COLO668 (cell line): Measurements from ENCODE around the gene CACNG4.

Source experiments
- DNase-seq: peaks from one replicate; lab custom pipeline; 2025; ENCODE audit not compliant: unreplicated experiment; lab: John Stamatoyannopoulos, UW

The CACNG4 gene

DNA sequence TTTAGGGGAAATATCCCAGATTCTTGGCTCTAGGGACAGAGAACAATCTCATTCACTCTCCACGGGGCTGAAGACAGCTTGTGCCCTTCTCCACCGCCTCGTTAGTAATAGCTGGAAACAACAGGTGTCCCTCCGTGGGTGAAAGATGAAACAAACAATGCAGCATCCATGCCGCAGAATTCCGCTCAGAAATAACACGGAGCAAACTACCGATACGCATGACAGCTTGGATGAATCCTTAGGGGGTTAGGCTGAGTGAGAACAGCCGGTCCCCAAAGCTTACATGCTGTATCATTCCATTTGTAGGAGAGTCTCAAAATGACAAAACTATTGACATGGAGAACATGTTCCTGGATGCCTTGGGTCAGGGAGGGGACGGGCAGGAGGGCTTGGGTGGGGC is 50.5 kb downstream of the CACNG4 start:
- no peak for DNase-seq

- DNase-seq: no peak
Measured at GRCh38 chr17:67016039-67016762, 51.7 kb downstream of the CACNG4 start.

- DNase-seq: no peak
Measured at GRCh38 chr17:67017910-67018309, 53.4 kb downstream of the CACNG4 start.

- peak; percentile 46 for DNase-seq
Measured at GRCh38 chr17:67018471-67019434, 54.2 kb downstream of the CACNG4 start.

DNA sequence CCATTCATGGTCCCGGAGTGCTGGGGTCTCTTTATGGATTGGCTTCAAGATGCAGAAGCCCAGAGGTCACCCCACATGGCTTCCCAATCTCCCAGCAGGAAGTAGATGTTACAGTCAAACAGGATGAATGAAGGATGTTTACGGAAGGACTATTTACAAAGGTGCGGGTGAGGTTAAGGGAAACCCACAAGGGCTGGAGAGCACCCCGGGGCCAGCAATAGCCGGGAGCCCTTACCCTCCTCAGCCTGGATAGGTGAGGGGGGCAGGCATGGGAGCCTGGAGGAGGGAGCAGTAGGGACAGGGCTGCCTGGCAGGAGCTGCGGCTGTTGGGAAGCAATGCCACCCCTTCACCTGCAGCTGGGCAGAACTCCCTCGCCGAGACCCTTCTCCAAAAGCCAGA is 55.3 kb downstream of the CACNG4 start:
- DNase-seq: no peak

DNA sequence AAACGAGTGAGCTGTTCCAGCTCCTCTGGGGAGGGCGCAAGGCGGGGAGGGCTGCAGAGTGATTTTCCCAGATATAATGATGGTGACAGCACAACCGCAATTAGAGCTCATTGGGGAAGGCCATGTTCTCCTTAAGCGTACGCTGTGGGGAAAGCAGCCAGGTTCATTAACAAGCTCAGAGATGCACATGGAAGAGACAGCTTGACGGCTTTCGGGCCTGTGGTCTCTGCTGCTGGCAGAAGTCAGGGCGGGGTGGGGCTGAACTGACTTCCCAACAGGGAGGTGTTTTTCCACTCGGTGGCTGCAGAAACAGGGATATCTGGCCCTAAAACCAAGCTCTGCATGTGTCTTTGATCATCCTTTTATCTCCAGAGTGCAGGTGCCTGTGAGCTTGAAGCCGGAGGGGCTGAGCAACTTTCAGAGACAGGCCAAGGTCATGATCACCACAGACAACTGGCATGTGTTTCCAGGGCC is 55.8 kb downstream of the CACNG4 start:
- no peak for DNase-seq

- DNase-seq: no peak
Measured at GRCh38 chr17:67021196-67021595, 56.7 kb downstream of the CACNG4 start.

- DNase-seq: no peak
Measured at GRCh38 chr17:67021743-67022450, 57.4 kb downstream of the CACNG4 start.

GRCh38 chr17:67022451-67022810 is 57.9 kb downstream of the CACNG4 start:
- DNase-seq: no peak

DNA sequence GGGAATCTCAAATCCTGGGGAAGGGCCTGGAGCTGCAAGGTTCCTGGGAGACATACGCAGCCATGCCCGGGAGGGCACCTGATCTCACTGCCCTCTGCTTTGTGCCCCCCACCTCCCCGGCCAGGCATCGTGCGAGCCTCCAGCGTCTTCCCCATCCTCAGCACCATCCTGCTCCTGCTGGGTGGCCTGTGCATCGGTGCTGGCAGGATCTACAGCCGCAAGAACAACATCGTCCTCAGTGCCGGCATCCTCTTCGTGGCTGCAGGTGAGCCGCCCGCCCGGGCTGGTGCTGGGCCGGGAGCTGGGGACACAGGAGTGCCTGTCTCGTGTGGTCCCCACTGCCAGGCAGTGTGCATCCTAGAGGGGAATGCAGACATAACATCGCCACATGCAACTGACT is 60.2 kb downstream of the CACNG4 start:
- DNase-seq: no peak

GRCh38 chr17:67025216-67025792 is 60.8 kb downstream of the CACNG4 start:
- DNase-seq: peak; percentile 1

- DNase-seq: no peak
Measured at GRCh38 chr17:67026341-67026740, 61.8 kb downstream of the CACNG4 start.

DNA sequence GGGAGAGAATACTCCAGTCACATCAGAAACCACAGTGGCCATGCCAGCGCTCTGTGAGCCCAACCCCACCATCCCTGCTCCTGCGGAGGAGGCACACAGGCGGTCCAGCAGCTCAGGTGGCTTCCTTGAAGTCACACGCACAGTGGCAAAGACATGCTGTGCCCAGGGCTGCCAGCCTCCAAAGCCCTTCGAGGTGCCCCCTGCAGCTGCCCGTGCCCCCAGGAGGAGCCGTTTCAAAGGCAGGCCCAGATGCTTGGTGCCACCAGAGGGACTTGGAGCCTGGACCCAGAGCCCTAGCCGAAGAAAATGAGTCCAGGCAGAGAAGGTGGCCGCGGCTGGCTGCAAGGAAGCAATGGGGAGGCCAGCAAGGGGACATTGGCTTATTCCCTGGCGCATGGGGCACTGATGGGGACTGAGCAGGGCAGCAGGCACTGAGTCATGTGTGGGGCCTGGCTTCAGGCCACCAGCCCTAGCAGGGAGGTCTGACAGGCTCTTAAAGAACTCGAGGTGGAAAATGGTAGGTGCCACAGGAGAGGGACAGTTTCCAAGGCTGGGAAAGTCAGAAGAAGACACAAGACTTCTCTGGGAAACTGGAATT is 62.6 kb downstream of the CACNG4 start:
- DNase-seq: no peak

DNA sequence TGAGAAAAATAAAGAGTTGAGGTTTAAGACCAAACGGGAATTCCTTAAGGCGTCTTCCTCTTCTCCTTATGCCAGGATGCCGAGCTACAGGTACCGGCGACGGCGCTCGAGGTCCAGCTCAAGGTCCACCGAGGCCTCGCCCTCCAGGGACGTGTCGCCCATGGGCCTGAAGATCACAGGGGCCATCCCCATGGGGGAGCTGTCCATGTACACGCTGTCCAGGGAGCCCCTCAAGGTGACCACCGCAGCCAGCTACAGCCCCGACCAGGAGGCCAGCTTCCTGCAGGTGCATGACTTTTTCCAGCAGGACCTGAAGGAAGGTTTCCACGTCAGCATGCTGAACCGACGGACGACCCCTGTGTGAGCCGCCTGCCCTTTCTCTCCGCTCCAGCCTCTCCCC is 66.1 kb downstream of the CACNG4 start:
- DNase-seq: no peak

DNA sequence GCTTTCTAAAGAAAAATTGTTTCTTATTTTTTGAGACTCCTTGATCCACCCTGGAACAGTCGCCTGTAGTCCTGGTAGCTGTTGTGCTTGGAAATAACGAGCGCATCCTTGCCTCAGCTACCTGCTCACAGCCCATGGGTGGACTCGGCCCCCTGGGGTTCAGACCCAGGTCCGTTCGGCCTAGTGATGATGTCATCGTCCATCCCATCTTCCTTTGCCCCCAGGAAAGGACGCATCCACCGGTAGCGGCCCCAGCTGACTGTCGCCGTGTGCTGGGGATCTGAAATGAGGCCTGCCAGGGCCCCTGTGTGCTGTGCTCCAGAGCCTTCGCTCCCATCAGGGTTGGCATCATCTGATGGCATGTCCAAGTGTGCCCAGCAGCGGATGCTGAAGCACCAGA is 67.9 kb downstream of the CACNG4 start:
- DNase-seq: no peak

DNA sequence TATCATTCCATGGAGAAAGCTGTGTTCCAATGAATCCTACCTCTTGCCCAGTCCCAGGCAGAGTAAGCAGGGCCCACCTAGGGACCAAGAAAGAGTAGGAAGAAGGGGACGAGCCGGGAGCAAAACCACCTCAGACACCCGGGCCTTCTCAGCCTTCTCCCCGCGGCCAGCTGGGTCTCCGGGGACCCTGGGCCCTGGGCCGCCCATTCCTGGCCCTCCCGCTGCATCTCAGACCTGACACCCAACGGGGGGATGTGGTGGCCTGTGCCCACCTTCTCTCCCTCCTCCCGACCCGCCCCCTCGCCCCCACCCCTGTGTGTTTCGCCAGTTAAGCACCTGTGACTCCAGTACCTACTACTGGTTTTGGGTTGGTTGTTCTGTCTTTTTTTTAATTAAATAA is 68.5 kb downstream of the CACNG4 start:
- no peak for DNase-seq

DNA sequence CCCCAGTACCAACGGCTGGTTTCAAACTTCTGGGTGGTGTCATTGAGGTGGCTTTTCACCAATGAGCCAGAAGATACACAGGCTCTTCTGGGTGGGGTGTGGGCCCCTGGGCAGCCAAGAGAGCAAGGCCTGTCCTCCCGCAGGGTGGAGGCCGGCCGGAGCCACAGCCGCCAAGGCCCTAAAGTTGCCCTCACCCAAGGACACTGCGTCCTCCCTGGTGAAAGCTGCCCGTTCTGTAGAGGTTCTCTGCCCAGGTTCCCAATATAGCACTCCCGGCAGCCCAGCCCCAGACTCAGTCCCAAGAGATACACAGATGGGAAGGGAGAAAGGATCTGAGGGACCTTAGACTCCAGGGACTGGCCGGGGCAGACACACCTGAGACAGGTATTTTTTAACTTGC is 69.1 kb downstream of the CACNG4 start:
- DNase-seq: no peak

DNA sequence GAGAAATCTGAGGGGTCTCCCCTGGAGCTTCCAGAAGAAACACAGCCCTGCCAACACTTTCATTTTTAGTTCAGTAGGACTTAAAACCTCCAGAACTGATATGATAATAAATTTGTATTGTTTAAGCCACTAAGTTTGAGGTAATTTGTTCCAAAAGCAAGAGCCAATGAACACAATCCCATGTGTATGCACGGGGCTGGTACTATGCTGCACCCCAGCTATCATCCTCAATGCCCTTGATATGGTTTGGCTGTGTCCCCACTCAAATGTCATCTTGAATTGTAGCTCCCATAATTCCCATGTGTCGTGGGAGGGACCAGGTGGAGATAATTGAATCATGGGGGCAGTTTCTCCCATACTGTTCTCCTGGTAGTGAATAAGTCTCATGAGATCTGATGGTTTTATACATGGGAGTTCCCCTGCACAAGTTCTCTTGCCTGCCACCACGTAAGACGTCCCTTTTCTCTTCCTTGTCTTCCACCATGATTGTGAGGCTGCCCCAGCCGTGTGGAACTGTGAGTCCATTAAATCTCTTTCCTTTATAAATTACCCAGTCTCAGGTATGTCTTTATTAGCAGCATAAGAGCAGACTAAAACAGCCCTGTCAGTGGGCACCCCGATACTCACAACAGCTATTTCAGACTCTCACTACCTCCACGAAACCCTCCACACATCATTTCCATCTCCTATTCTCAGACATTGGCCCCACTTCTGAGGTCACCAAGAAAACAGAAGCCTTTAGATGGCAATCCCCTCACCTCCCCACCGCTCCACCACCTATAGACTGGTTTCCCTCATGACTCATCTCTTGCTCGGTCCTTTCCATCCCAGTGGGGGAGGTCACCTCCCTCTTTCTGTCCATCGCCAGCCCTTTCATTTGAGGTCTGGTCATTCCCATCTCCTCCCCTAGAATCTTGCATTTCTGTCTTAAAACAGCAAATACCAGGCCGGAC is 70.9 kb downstream of the CACNG4 start:
- DNase-seq: no peak

DNA sequence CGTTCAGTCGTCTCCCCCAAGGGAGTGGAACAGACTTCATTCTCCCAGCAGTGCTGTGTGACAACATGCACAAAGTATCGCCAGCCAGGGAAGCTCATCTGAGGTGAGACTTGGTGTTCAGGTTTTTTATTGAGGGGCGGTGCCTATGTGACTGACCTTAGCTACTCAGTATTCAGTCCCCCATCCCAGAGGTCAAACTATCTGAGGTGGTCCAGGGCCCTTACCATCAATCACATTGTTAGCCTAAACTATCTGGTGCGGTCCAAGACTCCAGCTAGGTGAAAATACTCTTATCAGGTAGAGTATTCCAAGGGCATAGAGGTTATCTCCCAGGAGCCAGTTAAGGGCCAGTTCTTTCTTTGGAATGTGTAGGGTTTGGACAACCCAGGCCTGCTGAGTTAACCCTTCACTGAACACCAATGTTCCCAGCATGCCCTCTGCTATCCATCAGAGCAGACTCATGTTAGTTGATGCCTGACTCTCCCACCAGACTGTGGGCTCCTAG is 74.4 kb downstream of the CACNG4 start:
- no peak for DNase-seq
